Hematopoietic multipotent progenitor cell treated with erythropoietin and hydrocortisone succinate and interleukin-3 and kit ligand, for 6 days (in vitro differentiated cells): Measurements from ENCODE around the gene ITIH4.
A peak's percentile ranks its signal among the peaks of the same experiment; 100 is the strongest.

Source experiments
- DNase-seq: peaks from one replicate; pipeline ENCODE4 v3.0.0-alpha.2; 2015

The ITIH4 gene

DNA sequence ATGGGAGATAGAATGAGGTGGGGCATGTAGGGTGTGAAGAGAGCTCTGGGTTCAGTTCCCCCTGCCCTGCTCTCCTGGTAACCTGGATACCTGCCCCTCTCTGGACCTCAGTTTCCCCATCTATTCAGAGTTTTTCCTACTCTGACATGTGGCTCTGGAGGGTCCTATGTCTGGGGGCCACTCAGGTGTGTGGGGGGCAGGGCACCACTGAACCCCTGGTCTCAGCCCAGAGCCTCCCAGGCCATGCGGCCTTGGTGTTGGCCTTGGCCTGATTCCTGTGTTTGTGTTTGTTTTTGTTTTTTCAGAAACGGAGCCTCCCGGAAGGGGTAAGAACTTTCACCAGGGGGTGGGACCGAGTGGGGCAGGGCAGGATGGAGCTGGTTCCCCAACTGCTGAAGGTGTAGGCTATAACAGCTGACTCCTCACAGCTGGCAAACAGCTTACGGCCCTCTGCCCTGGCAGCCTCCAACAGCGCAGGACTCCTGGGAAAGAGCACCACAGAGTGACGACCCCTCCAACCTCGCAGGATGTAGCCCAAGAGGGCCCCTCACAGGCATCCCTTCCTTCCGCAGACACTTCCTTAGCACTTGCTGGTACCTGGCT lies 35.1 kb downstream of the ITIH4 start:
- DNase-seq: no peak

DNA sequence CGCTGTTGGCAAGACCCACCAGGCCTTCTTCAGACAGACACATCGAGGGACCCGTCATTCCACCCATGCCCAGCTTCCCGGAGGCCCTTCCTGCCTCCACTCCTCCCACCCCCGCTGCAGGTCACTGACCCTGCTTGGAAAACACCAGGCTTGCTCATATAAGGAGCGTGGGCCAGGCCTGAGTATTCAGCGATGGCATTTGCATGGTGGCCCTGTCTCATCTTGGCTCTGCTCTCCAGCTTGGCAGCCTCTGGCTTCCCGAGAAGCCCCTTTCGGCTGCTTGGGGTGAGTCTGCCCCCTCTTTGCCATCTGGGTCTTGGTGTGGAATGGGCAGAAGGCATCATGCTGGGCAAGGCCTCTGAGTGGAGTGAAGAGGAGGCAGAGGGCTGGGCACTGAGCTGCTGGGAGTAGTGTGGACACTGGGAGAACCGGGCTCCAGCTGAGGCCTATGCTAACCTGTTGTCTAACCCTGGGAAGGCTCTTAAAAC lies 35.8 kb downstream of the ITIH4 start, which contains the start of gene ITIH3:
TSS of gene ITIH3 (plus strand) at position 185 of the 488 bp plus-strand sequence. CDS start at position 193, 8 bp downstream.
- DNase-seq: no peak

DNA sequence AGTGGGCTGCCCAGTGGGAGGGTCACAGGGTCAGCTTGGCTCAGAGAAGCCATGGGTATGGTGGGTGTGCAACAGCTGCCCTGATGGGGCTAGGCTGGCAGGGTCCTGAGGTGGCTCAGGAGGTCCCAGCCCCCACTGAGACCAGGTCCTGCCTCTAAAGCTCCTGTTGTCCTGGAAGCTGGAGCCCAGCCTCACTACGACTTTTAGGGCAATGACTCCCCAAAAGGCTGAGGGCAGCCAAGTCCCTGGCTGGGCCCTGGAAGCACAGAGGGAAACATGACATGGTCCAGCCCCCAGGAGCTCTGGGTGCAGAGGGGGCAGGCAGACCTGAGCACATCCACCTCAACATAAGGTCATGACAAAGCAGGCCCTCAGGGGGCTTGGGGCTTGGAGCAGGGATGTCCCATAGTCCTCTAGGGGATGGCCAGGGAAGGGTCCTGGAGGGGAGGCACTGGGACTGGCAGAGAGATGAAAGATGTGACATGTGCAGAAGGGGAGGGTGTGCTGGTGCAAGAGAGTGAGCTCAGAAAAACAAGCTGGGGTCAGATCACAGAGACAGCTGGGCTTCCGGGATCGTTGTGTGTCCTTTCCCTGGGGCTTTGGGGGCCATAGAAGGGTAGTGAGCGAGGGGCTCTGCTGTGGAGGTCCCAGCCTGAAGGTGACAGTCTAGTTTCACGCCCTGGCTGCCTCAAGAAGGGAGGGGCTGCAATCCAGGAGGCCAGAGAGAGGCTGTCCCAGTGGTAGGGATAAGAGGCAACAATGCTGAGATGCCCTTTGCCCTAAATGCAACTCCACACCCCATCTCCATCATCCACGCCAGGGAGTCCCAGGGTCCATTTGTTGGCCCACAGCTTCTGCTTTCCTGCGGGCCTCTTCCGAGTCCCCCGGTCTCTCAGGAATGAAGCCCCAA lies 36.5 kb downstream of the ITIH4 start:
- no peak for DNase-seq

DNA sequence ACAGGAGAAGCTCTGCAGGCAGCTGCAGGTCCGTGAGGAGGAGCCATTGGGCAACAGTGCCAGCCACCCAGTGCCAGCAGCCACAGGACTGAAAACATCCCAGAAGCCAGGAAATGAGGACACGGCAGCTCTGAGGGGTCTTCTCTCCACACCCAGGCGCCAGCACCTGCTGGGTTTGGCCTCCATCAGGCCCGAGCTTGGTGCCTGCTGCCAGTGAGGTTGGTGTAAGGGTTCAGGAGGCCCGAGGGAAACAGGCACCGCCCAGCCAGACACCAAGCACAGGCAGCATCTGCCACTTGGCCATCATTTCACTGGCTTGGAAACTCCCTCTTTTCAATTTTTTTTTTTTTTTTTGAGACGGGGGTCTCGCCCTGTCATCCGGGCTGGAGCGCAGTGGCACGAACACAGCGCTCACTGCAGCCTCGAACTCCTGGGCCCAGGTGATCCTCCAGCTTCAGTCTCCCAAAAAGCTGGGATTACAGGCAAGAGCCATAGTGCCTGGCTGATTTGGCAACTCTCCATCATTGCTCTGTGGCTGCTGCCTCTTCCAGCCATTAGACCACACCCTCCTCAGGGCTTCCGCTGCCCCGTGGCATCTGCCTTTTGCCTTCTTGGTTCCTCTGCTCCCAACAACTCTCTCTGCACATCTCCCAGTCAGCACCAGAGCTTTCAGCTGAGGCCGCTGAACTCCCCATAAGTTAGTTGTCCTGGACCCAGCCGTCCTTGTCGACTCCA lies 37.3 kb downstream of the ITIH4 start:
- peak; percentile 70 for DNase-seq

DNA sequence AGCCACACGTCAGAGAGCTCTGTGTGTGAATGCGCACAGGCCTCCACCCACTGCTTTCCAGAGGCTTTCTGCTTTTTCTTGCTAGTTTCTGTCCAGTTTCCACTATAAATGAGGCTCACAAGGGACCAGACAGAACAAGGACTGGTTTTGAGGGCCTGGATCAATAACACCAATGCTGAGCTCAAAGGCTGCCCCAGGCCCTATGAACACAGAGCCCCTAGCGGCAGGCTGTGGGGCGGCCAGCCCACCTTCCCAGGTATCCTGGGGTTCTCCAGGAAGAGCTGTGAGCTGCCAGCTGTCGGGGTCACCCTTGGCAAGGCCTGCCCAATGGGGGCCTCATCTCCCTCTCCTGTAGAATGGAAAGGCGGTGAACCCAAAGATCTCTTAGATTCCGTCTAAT lies 38.1 kb downstream of the ITIH4 start:
- no peak for DNase-seq

DNA sequence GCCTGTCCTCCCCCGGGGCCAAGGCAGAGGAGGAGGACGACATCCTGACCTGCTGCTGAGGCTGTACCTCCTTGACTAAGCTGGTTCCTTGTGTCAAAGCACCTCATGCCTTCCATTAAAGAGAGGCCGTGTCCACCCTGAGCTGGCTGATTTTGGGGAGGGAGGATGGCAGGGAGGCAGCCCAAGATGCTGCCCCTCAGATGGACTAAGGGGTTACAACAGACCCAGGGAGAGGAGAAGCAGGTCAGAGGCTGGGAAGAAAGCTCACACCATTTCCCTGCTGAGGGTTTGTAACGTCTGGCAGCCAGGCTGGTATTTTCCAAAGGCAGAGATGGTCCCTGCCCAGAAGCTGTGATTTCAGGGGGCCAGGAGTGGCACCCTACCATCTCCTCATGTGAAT lies 38.5 kb downstream of the ITIH4 start:
- no peak for DNase-seq

DNA sequence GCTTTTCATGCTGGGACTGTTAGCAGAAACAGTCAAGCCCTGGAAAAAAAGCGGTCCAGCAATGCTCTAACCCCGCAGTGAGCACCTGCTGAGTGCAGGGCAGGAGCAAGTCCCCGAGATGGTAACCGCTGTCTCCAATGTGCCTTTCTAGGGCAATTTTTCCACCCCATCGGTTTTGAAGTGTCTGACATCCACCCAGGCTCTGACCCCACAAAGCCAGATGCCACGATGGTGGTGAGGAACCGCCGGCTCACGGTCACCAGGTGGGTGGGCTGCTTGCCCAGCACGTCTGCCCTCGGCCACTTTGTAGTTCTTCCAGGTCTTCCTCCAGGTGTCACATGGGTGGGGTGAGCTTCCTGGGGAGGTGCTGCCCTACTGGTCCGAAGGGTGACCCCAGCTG lies 39.1 kb downstream of the ITIH4 start:
- no peak for DNase-seq

DNA sequence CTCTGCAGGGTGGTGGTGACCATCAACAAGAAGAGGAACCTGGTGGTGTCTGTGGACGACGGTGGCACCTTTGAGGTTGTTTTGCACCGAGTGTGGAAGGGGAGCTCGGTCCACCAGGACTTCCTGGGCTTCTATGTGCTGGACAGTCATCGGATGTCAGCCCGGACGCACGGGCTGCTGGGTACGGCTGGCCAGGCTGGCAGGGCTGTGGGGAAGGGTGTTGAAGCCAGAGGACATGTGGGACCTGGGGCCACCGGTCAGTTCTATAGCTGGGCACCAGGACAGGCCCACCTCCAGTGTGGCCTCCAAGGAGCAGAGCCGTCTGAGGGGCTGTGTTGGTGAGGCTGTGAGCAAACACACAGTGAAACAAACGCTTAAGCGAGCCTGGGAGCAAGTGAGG lies 39.7 kb downstream of the ITIH4 start:
- no peak for DNase-seq

DNA sequence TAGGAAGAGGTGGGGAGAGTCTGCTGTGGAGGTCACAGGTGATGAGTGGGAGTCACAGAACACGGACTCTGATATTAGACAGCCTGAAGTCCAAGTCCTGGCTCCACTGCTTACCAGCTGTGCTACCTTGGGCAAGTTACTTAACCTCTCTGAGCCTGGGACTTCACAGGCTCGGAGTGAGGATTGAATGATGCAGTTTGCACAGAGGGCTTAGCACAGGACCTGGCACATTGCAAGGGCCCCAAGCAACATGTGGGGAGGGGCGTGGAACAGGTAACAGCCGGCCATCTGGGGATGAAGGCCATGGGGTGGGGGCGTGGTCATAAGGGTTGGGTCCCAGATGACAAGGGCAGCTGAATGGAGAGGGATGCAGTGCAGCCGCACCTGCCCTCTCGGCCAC lies 40.1 kb downstream of the ITIH4 start:
- no peak for DNase-seq

DNA sequence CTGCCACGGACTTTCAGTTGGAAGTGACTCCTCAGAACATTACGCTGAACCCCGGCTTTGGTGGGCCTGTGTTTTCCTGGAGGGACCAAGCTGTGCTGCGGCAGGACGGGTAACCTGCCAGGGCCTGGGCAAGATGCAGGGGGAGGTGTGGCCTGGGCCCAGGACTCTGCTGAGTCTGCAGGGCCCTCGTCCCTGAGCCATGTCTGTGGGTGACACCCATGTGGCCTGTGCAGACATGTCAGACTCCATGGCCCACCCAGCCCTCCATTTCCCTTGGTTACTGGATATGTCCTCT lies 40.8 kb downstream of the ITIH4 start:
- DNase-seq: no peak

DNA sequence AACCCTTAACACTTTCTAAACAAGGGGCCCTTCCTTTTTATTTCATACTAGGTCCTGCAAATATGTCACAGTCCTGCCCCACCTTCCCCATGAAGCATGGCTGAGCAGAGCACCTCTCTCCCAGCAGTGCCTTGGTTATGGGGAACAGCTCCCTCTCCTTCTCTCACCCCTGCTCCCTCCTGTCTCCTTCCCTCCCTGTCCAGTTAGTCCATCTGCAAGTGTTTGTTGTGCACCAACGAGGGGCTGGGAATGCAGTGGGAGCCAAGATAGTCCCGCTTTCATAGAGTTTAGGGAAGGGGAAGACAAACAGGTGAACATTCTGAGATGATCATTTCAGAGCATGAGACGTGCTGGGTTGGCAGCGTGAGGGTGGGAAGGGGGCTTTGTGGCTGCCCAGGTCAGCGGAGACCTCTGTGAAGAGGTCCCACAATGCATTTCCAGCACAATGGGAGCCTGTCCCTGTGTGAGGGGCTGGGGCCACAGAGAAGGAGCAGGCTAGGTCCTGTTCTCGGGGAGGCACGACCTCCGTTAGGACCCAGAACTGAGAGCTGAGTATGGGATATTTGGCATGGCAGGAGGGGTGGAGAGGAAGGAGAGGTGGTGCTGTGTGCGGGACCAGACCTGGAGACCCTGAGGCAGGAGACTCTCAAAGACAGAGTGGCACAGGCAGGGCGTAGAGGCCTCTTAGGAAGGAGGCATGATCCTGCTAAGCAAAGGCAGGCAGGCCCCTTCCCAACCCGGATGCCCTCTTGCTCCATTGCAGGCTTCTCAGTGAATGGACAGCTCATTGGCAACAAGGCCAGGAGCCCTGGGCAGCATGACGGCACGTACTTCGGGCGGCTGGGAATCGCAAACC lies 41.4 kb downstream of the ITIH4 start:
- DNase-seq: no peak

DNA sequence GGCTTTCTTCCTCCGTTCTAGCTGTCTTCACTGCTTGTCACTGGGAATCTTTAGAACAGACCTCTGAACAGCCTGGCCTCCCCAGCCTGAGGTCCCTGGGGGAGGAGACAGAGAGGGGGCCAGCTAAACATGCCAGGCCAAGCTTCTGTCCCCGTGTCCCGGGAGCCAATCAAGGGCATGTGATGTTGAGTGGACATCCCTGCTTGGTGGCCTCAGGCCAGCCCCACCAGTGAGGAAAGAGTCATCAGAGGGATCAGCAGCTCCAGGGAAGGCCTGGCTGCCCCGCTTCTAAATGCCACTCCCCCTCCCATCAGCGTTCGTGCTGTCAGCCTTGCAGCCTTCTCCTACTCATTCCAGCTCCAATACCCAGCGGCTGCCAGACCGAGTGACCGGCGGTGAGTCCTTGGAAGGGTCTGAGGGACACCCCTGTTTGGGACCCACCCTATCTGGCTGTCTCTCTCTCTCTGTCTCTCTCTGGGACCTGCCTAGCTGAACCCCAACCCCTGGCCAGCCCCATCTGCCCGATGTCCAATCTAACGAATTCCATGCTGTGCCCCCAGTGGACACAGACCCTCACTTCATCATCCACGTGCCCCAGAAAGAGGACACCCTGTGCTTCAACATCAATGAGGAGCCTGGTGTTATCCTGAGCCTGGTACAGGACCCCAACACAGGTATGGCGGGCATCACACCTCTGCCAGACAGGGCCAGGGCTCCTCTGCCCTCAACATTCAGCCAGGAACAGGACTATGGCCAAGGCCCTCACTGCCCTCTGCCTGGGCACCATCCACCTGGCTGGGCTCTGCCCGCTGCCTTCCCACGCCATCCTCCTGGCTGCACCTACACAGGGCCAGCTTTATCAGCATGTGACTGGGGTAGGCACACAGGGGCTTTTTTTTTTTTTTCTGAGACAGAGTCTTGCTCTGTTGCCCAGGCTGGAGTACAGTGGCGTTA lies 42.5 kb downstream of the ITIH4 start:
- DNase-seq: no peak

DNA sequence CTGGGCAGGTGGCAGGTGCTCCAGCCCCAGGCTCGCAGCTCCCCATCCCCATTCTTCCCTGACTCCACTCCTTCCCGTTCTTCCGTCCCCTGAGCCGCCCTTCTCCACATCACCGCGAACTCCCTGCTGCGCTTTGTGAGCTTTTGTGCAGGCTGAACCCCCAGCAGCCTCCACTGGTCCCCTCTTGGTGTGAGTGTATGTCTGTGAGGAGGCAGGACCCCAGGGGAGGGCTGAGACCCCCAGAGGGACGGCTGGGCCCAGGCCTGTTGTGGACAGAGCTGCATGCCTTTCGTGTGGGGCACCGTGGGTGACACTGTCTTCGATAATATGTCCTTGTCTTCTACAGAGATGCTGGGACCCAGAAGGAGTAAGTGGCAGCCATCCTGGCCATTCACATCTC lies 43.2 kb downstream of the ITIH4 start:
- no peak for DNase-seq

DNA sequence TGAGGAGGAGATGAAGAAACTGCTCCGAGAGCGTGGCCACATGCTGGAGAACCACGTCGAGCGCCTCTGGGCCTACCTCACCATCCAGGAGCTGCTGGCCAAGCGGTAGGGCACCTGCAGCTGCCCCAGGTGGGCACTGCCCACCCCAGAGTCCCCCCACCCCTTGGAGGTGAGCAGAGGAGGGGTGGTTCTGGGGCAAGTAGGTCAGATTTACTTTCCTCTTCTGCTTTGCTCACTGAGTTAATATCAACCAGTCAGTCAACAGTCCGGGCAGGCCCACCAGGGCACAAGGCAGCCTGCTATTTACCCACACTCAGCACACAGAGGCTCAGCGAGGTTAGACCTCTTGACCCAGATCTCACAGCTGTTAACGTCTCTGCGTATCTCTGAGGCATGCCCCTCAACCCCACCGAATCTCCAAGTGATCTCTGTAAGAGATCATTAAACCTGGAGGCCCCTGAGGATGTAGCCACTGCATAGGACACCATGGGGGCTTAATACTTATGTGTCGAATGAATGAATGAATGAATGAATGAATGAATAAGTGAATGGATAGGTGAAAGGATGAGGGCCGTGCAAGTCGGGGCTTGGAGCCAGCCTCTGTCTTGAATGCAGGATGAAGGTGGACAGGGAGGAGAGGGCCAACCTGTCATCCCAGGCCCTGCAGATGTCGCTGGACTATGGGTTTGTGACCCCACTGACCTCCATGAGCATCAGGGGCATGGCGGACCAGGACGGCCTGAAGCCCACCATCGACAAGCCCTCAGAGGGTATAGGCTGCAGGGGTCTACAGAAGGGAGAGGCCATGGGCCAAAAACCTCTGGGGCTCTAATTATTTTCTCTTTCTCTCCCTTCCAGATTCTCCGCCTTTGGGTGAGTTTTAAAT lies 43.9 kb downstream of the ITIH4 start:
- no peak for DNase-seq

DNA sequence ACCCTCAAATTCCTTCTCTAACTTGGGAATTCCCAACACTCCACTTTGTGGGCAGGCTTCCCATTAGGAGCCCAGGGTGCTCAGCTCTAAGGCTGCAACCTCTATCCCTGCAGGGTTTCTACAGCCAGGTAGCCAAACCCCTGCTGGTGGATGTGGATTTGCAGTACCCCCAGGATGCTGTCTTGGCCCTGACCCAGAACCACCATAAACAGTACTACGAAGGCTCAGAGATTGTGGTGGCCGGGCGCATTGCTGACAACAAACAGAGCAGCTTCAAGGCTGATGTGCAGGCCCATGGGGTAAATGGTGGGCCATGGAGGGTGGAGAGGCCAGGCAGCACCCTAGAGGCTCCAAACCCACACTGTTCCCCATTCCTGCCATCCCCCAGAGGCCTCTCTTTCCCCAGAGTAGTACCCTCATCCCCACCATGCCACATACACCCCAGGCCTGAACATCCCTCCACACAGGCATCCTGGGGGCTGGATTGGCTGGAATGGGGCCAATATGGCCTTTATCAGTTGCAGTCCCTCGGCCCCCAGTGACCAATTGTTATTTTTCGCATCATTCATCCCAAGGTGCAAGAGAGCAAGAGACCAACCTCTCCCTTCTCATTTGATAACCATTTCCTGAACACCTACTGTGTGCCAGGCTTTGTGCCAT lies 45.4 kb downstream of the ITIH4 start:
- no peak for DNase-seq

DNA sequence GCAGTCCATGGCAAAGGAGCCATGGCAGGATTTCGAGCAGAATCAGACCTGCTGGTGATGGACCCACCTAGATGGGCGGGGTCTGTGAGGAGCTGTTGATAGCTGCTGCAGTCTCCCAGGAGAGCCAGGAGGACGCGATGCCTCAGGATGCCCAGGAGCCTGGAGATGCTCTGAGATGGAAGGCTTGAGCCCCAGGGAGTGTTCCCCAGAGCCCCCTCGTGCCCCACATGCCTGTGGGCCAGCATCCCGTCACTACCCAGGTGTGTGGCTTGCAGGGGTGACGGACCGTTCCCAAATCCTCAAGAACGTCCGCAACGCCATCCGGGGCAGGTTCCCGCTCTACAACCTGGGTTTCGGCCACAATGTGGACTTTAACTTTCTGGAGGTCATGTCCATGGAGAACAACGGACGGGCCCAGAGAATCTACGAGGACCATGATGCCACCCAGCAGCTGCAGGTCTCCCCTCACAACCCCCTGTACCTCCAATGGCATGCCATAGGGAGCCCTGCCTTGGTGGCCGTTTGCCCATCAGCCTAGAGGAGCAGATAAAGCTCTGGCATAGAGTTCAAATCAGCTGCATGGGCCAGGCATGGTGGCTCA lies 46.4 kb downstream of the ITIH4 start:
- no peak for DNase-seq

DNA sequence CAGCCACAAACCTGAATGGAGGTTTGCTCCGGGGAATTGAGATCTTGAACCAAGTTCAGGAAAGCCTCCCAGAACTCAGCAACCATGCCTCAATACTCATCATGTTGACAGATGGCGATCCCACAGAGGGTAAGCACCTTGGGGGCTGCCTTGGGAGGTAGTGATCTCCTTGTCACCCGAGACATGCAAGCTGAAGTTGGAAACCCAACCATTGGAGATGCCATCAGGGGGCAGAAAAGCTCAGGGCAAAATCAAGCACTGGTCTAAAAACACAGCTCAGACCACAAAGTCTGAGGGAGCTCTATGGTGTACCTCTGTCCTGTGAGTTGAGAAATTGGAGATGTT lies 47.3 kb downstream of the ITIH4 start:
- no peak for DNase-seq

DNA sequence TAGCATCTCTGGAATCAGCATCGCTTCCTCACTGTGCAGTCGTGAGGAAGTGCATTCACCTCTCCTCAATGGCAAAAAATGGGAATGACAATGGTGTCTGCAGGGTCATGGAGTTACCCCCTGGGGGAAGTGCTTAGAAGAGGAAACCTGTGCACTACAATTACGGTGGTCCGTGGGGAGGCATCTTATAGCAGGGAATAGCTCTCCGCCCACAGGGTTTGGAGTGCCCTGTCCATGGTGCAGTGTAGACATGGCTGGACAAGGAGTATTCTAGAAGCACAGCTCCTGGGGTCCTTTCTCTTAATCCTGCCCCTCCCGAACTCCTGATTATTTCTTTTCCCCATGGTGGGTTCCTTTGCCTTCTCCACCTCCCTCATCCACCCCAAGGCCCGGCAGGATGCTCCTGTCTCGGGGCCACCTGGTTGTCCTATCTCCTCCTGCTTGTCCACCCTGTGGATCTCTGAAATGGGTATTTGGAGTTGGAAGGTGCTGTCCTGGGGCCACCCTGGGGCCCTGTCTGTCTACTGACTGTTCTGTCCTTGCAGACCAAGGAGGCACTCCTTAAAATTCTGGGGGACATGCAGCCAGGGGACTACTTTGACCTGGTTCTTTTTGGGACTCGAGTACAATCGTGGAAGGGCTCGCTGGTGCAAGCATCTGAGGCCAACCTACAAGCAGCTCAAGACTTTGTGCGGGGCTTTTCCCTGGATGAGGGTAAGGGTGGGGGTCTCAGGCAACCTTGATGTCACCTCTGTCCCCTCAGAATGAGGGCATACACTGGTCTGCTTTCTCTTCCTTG lies 47.9 kb downstream of the ITIH4 start:
- no peak for DNase-seq

DNA sequence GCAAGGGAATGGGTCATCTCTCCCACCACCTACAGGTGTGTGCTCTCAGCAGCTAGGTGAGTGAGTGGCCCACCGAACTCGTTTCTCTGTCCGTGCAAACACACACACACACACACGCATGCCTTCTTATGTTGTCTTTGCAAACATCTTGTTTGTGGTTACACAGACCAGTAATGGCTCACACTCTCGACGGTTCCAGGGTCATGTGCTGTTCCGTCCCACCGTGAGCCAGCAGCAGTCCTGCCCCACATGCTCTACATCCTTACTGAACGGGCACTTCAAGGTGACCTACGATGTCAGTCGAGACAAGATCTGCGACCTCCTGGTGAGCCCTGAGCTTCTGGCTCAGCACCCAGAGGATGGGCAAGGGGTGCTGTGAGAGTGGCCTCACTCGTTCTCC lies 48.7 kb downstream of the ITIH4 start:
- no peak for DNase-seq
